HepG2 (cell line): ENCODE data around the gene GLS2. TPM values are rescaled to one million over a fixed set of nuclear protein-coding genes. Genes with fewer than 3 reads are reported as not detected.
A peak's percentile ranks its signal among the peaks of the same experiment; 100 is the strongest.
"Not testable (repeated sequence)": the region's sequence is repeated elsewhere in the genome, so short reads cannot be mapped to it uniquely, and the experiment has no call there.

ENCODE experiments used
- ATAC-seq: fragments of 200-7000 bp; cut with Tn5 transposase; 3 replicates; pipeline ENCODE4 v1.9.1; 2020; ENCODE audit warnings: mild to moderate bottlenecking, moderate library complexity
- BruUV-seq: library from RNA; stranded (reverse); fragments of 400-500 nt; replicated peaks from 2 replicates; lab custom pipeline; 2021; lab: Mats Ljungman, UMichigan
- CTCF ChIA-PET: fragments of 300-600 bp; formaldehyde crosslinking; extraction: SDS; loops from one replicate; lab custom pipeline; 2021; ENCODE audit warnings: low total read pairs, inconsistent platforms, low intra/inter-chr PET ratio; lab: Yijun Ruan, JAX
- POLR2A ChIA-PET: fragments of 350-600 bp; sonication (Branson Sonifier 250); formaldehyde crosslinking; loops from one replicate; lab custom pipeline; 2020; ENCODE audit warnings: antibody characterized with exemption, inconsistent platforms; lab: Yijun Ruan, JAX
- DNase-seq: peaks from one replicate; pipeline ENCODE4 v3.0.0-alpha.2; 2015; ENCODE audit warnings: low spot score
- FAIRE-seq: peaks from 3 replicates; lab custom pipeline; 2011; peaks lifted over from hg19 to GRCh38; lab: Jason Lieb, UNC
- H2AFZ ChIP-seq: one replicate; pipeline ENCODE4 v1.6.1; 2011; ENCODE audit warnings: low read length, inconsistent platforms
- H3K27ac ChIP-seq: fragments of 300-600 bp; 3 replicates; pipeline ENCODE4 v1.8.0; 2011; ENCODE audit warnings: mixed run types, mild to moderate bottlenecking, mixed read lengths, low read length, inconsistent platforms; ENCODE audit not compliant: insufficient read depth; ENCODE audit errors: extremely low read length
- H3K27me3 ChIP-seq, 2 experiments: fragments of 200-600 bp in 1 of 2; 2 replicates in 1 of 2; 3 replicates in 1 of 2; pipeline versions ENCODE4 v1.6.0 to v1.8.0; 2011; ENCODE audit warnings: low read length in 2 of 2, mild to moderate bottlenecking in 2 of 2, moderate library complexity in 2 of 2, inconsistent platforms in 1 of 2; ENCODE audit not compliant: insufficient read depth in 2 of 2, control insufficient read depth in 1 of 2
- H3K36me3 ChIP-seq, 2 experiments: fragments of 200-600 bp in 1 of 2; replicated peaks in 1 of 2; 2 replicates in 1 of 2; 3 replicates in 1 of 2; pipeline versions ENCODE4 v1.5.1 to v1.8.0; 2011; ENCODE audit warnings: low read length in 2 of 2, inconsistent platforms in 1 of 2; ENCODE audit not compliant: insufficient read depth in 2 of 2, control insufficient read depth in 1 of 2
- H3K4me1 ChIP-seq: 2 replicates; pipeline ENCODE4 v1.5.1; 2012; ENCODE audit warnings: low read length, inconsistent platforms; ENCODE audit not compliant: insufficient read depth
- H3K4me2 ChIP-seq: 2 replicates; pipeline ENCODE4 v1.6.0; 2011; ENCODE audit warnings: low read depth, low read length, inconsistent platforms
- H3K4me3 ChIP-seq, 3 experiments: fragments of 200-600 bp in 1 of 3; sonication (generic), shearing (Covaris generic) in 1 of 3; replicated peaks in 1 of 3; 2 replicates each; pipeline ENCODE4 v1.5.1; 2011 to 2016; ENCODE audit warnings: low read length in 3 of 3, inconsistent platforms in 2 of 3, low read depth in 2 of 3, mild to moderate bottlenecking in 2 of 3, control low read depth in 1 of 3, mixed read lengths in 1 of 3; ENCODE audit not compliant: insufficient read depth in 1 of 3
- H3K79me2 ChIP-seq: one replicate; pipeline ENCODE4 v1.6.1; 2011; ENCODE audit warnings: low read length, inconsistent platforms; ENCODE audit not compliant: insufficient read depth
- H3K9ac ChIP-seq: 2 replicates; pipeline ENCODE4 v1.6.0; 2011; ENCODE audit warnings: mild to moderate bottlenecking, low read depth, low read length, inconsistent platforms; ENCODE audit not compliant: insufficient read depth
- H3K9me3 ChIP-seq: 2 replicates; pipeline ENCODE4 v1.5.1; 2012; ENCODE audit warnings: mild to moderate bottlenecking, low read length
- H4K20me1 ChIP-seq: 2 replicates; pipeline ENCODE4 v1.6.0; 2011; ENCODE audit warnings: inconsistent platforms, mild to moderate bottlenecking, low read length, moderate library complexity; ENCODE audit not compliant: insufficient read depth
- ATF3 ChIP-seq: sonication (generic); formaldehyde crosslinking; IDR thresholded peaks from 2 replicates; pipeline ENCODE4 v1.4.0; 2020; ENCODE audit warnings: missing genetic modification reagents
- PITX1 ChIP-seq: sonication (generic); formaldehyde crosslinking; IDR thresholded peaks from 2 replicates; pipeline ENCODE4 v1.5.1; 2020; ENCODE audit warnings: mild to moderate bottlenecking, missing genetic modification reagents
- PRDM15 ChIP-seq: sonication (generic); formaldehyde crosslinking; IDR thresholded peaks from 2 replicates; pipeline ENCODE4 v1.4.0; 2020; ENCODE audit warnings: missing genetic modification reagents
- RFX3 ChIP-seq: IDR thresholded peaks from 2 replicates; pipeline ENCODE4 v1.6.1; 2016; ENCODE audit warnings: missing biosample characterization, missing genetic modification reagents
- SIN3A ChIP-seq: IDR thresholded peaks from 2 replicates; pipeline ENCODE4 v1.6.1; 2011; ENCODE audit warnings: low read depth, mild to moderate bottlenecking, control low read depth, low read length, borderline replicate concordance
- SOX13 ChIP-seq, 3 experiments: fragments of 450-650 bp in 1 of 3; sonication (generic) in 1 of 3; formaldehyde crosslinking in 1 of 3; IDR thresholded peaks in 2 of 3; conservative IDR thresholded peaks in 1 of 3; 2 replicates each; pipeline versions ENCODE4 v1.5.0 to v1.6.1; 2016 to 2020; ENCODE audit warnings: antibody characterized with exemption in 1 of 3, mild to moderate bottlenecking in 1 of 3, missing compliant biosample characterization in 1 of 3, missing genetic modification reagents in 1 of 3, moderate library complexity in 1 of 3
- SP4 ChIP-seq: sonication (generic); formaldehyde crosslinking; IDR thresholded peaks from 2 replicates; pipeline ENCODE4 v1.8.1; 2023; ENCODE audit warnings: mild to moderate bottlenecking, missing genetic modification reagents
- STAT6 ChIP-seq: sonication (generic); formaldehyde crosslinking; IDR thresholded peaks from 2 replicates; pipeline ENCODE4 v1.4.0; 2020; ENCODE audit warnings: missing genetic modification reagents, mild to moderate bottlenecking, borderline replicate concordance
- ZNF816 ChIP-seq: sonication (generic); formaldehyde crosslinking; IDR thresholded peaks from 2 replicates; pipeline ENCODE4 v1.8.0; 2022; ENCODE audit warnings: missing genetic modification reagents, mild to moderate bottlenecking, borderline replicate concordance
- ZSCAN29 ChIP-seq: sonication (generic); formaldehyde crosslinking; conservative IDR thresholded peaks from 2 replicates; pipeline ENCODE4 v1.4.0; 2020; ENCODE audit warnings: mild to moderate bottlenecking, missing genetic modification reagents
- WGBS: methylation state at CpG from one replicate; pipeline ENCODE4 v1.1.6; 2017; ENCODE audit warnings: low lambda C conversion rate; 5-methylcytosine and 5-hydroxymethylcytosine counted together
- in situ Hi-C: cut with HindIII; loops from 2 replicates; pipeline ENCODE4 v1.10.0; 2017; ENCODE audit warnings: low pct_unique_long_range_greater_than_20kb; ENCODE audit not compliant: extremely low pct_ligation_motif_present
- intact Hi-C: fragments of 100-400 bp; cut with micrococcal nuclease; formaldehyde crosslinking; loops from one replicate; pipeline ENCODE4 v1.10.0; 2022; ENCODE audit not compliant: unreplicated experiment
- polyA plus RNA-seq, 8 experiments: library from polyadenylated mRNA; depleted of rRNA in 3 of 8; stranded (reverse) in 7 of 8; unstranded in 1 of 8; fragments of >200 nt; fragmentation: Illumina TruSeq in 4 of 8; extraction: Trizol in 4 of 8; gene quantifications; 2 replicates each; pipeline versions ENCODE4 v1.2.1 to v1.2.3, GENCODE V29; 2011 to 2016; ENCODE audit warnings: low read depth in 4 of 8, missing spikeins in 1 of 8, mixed read lengths in 1 of 8; ENCODE audit not compliant: insufficient read depth in 1 of 8
- total RNA-seq, 5 experiments: library from RNA; depleted of rRNA; stranded (reverse); fragments of >200 nt; fragmentation: Illumina TruSeq; extraction: Trizol; gene quantifications; 2 replicates each; pipeline ENCODE4 v1.2.3, GENCODE V29; 2016; ENCODE audit warnings: low read depth in 1 of 5

GLS2 gene
- total and polyA plus RNA-seq, 2 of the 13 experiments (the other 11 are each of a cell fraction or from before 2014, with no cell fraction given) = 8.6 to 12.2 TPM

- Histone ChIP-seq H4K20me1 (no peaks in the 10 kb centered on the region), H3K79me2 (no peaks in the 10 kb centered on the region), H2AFZ (no peak overlapping the region), H3K27me3 (no peaks in the 10 kb centered on the region; a peak in 1 of 5 replicates), H3K27ac (no peak overlapping the region), H3K9ac (no peak overlapping the region), H3K4me2 (no peak overlapping the region), H3K9me3 (no peaks in the 10 kb centered on the region), H3K4me1 (peaks cover 27% of the 10 kb centered on the region), H3K4me3 (no peak overlapping the region)
- POLR2A ChIA-PET = no interaction called here
- FAIRE-seq (no peak), DNase-seq (peak; percentile 22)
- 45% methylated on average over 2 of the region's 2 CpGs for WGBS
- no TSS peak for BruUV-seq
- in situ Hi-C loops = loop anchor here (10.0 kb wide), 1 partner anchor 57 kb away; no protein-coding TSS in a partner anchor
- CTCF ChIA-PET = no interaction called here
- TF ChIP-seq ZNF816 (CRISPR knock-in tag) (no peak), SOX13 (IDR thresholded peaks at IDR 0.05) (no peak), SOX13 (CRISPR knock-in tag; conservative IDR thresholded peaks at IDR 0.05 in 1 of 2, IDR thresholded peaks at IDR 0.05 in 1 of 2) (no peak), ZSCAN29 (CRISPR knock-in tag) (no peak), SP4 (no peak), STAT6 (CRISPR knock-in tag) (no peak), ATF3 (CRISPR knock-in tag) (no peak), RFX3 (CRISPR knock-in tag) (no peak), PITX1 (no peak), PRDM15 (CRISPR knock-in tag) (no peak), SIN3A (no peak)
- TF ChIP-seq, all 625 proteins: peak for 0
- intact Hi-C loops = no loop called here
- ATAC-seq = no peak
- no peaks in the 10 kb centered on the region for H3K36me3 ChIP-seq
Observed at GRCh38 chr12:56517854-56518253, 29.9 kb upstream of the GLS2 start.

GRCh38 chr12:56514014-56514318, 26.0 kb upstream of the GLS2 start:
- H3K9me3 ChIP-seq, H3K9ac ChIP-seq, H3K27ac ChIP-seq, H3K79me2 ChIP-seq, H2AFZ ChIP-seq, ATAC-seq, BruUV-seq, H3K27me3 ChIP-seq, H3K36me3 ChIP-seq, H4K20me1 ChIP-seq, H3K4me3 ChIP-seq, DNase-seq, FAIRE-seq, POLR2A ChIA-PET, H3K4me1 ChIP-seq, intact Hi-C loops: not testable (repeated sequence)
- H3K4me2 ChIP-seq = peak overlapping the region; percentile 4; the same call in 1 of the 2 replicates
- CTCF ChIA-PET = interaction anchor here (2.4 to 2.7 kb wide), 2 partner anchors 59 to 80 kb away, joined by 30 to 36 read pairs; no protein-coding TSS in a partner anchor
- in situ Hi-C loops = loop anchor here (10.0 kb wide), 1 partner anchor 61 kb away; no protein-coding TSS in a partner anchor
- 44% methylated on average over 4 of the region's 4 CpGs for WGBS
